Activated CD8-positive, alpha-beta memory T cell treated with anti-CD3 and anti-CD28 coated beads for 36 hours (primary cell): Measurements from ENCODE around the gene RNASET2. TPM values are rescaled to one million over a fixed set of nuclear protein-coding genes. Genes with fewer than 3 reads are reported as not detected.

Experiments
- CTCF ChIA-PET: fragments of 350-600 bp; sonication (Branson Sonifier 250); formaldehyde crosslinking; loops from one replicate; lab custom pipeline; 2021; ENCODE audit warnings: antibody characterized with exemption; lab: Charles Lee
- POLR2A ChIA-PET: fragments of 350-600 bp; sonication (Branson Sonifier 250); formaldehyde crosslinking; loops from one replicate; lab custom pipeline; 2021; ENCODE audit warnings: antibody characterized with exemption; lab: Charles Lee
- total RNA-seq, 2 experiments: library from RNA; stranded (reverse); gene quantifications; one replicate each; pipeline ENCODE4 v1.2.3, GENCODE V29; 2021

Gene RNASET2
- total RNA-seq, 2 experiments from 2014 or later = 21.9 to 25.9 TPM

DNA sequence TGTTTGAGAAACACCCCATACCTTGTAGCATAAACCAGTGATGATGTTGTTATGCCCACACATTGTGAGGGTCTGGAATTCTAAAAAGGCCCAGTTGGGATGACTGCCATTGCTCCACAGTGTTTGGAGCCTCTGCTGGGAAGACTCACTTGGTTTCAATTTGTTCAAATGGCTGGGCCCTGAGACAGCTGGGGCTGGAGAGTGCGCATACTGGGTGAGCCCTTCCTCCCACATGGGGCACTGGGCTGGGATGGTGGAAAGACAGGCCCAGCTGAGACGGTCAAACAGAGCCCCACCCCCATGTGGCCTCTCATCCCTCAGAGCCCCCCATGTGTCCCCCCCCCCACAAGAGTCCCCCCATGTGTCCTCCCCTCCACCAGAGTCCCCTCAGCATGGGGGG is 20.3 kb upstream of the RNASET2 start:
- POLR2A ChIA-PET = no interaction called here

DNA sequence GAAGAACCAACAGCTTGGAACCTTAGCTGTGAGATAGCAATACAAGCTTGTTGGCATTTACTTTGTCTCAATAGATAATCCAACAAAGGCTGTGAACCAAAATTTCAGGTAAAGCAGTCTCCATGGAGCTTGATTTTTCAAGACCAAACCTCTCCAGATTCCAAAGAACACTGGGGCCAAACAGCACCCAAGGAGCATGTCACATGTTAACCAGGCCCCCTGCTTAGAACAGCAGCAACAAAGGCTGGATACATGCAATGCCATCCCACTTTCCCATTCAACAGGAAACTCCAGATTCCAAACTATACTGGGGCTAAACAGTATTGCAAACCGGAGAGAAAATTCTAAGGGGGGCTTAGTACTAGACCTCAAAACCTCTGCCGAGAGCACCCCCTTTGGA is 15.8 kb upstream of the RNASET2 start:
- ChIA-PET POLR2A (interaction anchor here (0.7 kb wide), 1 partner anchor 152 kb away, joined by 3 read pairs; no protein-coding TSS in a partner anchor), CTCF (no interaction called here)

More for the DNA sequence above, 20.3 kb upstream of the RNASET2 start:
- CTCF ChIA-PET = interaction anchor here (0.7 to 1.1 kb wide), 2 partner anchors 29 to 434 kb away, joined by 3 to 4 read pairs; no protein-coding TSS in a partner anchor

DNA sequence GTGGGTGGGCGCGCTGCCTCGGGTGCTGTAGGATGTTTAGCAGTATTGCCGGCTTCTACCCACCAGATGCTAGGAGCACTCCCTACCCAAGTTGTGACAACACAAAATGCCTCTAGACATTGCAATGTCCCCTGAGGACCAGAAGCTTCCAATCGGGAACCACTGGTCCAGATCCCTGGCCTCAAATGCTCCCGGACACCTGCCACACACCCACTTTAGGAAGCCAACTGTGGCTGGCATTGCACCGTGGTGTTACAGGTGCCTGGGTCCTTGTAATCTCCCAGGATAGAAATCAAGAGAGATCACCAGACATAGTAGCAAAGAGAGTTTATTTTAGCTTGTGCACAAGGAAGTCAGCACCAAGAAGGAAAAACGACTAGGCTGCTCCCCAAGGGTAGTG is 14.9 kb upstream of the RNASET2 start:
- ChIA-PET CTCF (interaction anchor here (0.6 kb wide), 1 partner anchor 8 kb away, joined by 5 read pairs; no protein-coding TSS in a partner anchor), POLR2A (no interaction called here)

DNA sequence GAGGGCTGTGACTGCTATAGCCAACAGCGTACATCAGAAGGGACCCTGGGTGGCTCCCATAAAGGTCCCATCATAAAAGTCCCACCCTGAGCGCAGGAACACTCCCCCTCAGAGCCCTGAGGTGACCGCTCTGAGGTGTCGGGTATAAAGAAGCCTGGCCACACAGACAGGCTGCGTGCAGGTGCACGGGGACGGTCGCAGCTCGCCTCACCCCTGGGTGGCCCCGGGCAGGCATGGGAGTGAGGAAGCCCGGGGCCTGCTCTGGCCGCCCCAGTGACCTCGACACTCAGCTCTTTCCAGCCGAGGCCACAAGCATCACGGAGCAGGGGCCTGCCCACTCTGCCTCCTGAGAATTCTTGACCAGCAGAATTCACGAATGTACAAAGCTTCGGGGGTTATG is 14.4 kb upstream of the RNASET2 start:
- ChIA-PET POLR2A (no interaction called here), CTCF (no interaction called here)

DNA sequence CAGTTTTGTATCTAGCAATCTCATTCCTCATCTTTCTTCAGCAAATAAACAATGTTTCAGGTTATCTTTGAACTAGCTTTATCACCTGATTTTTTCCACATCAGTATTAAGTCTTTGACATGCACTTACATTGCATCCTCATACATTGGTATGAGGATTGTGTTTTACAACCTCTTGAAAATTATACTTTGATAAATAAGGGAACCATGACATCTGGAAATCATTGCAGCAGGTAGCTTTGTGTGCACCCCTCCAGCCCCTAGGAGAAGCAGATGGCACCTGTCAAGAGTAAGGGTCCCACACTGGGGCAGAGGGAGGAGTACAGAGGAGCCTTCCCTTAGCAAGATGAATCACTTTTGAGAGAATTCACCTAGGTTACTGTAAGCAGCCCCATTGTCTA is 13.7 kb upstream of the RNASET2 start:
- POLR2A ChIA-PET = no interaction called here

DNA sequence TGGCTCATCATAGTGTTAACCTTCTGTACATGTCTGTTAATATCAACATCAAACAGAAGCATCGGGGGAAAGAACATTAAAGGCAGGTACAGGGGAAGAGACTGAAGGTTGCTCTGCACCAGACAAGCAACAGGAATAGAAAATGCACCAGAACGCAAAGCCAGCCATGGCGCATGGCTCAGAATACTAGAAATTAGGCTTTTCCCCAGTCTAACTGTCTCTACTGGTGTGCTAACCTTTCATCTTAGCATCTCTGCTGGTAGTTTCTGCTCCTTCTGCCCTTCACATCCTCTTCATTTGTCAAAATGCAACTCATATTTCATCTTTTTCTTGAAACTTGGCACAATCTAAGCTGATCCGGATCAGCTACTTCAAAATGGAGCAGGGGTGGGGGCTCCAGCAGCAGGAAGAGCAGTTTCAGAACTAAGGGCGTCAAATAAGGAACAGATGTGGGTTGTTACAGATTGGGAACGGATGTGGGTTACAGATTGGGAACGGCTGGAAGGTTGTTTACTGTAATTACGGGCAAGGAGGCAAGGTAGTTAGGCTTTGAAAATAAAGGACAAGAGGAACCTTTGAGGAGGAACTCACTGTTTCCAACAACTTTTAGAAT is 13.1 kb upstream of the RNASET2 start:
- ChIA-PET CTCF (no interaction called here), POLR2A (no interaction called here)

More for the DNA sequence above, 13.7 kb upstream of the RNASET2 start:
- CTCF ChIA-PET = no interaction called here

DNA sequence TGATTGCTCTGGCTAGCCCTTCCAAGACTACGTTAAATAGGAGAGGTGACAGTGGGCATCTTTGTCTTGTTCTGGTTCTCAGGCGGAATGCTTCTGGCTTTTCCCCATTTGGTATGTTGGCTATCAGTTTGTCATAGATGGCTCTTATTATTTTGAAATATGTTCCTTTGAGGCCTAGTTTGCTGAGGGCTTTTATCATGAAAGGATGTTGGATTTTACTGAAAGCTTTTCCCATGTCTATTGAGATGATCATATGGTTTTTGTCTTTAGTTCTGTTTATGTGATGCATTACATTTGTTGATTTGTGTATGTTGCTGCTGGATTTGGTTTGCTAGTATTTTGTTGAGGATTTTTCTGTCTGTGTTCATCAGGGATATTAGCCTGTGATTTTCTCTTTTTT is 9.9 kb upstream of the RNASET2 start:
- CTCF ChIA-PET = no interaction called here
- POLR2A ChIA-PET = no interaction called here

DNA sequence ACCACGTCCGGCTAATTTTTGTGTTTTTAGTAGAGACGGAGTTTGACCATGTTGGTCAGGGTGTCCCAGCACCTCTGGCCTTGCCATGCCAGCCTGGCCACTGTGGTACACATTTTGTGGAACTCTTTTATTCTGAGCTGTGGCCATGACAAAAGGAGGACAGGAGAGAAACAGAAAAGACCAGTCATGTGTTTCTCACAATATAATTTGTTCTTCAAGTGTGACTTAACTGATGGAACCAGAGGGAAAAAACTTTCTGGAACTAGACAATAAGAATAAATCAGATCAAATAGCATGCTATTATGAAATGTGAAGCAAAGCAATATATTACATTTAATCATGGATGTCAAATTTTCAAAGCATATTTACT is 4.2 kb upstream of the RNASET2 start:
- CTCF ChIA-PET = interaction anchor here (1.0 kb wide), 1 partner anchor 37 kb away, joined by 4 read pairs; no protein-coding TSS in a partner anchor
- POLR2A ChIA-PET = no interaction called here

DNA sequence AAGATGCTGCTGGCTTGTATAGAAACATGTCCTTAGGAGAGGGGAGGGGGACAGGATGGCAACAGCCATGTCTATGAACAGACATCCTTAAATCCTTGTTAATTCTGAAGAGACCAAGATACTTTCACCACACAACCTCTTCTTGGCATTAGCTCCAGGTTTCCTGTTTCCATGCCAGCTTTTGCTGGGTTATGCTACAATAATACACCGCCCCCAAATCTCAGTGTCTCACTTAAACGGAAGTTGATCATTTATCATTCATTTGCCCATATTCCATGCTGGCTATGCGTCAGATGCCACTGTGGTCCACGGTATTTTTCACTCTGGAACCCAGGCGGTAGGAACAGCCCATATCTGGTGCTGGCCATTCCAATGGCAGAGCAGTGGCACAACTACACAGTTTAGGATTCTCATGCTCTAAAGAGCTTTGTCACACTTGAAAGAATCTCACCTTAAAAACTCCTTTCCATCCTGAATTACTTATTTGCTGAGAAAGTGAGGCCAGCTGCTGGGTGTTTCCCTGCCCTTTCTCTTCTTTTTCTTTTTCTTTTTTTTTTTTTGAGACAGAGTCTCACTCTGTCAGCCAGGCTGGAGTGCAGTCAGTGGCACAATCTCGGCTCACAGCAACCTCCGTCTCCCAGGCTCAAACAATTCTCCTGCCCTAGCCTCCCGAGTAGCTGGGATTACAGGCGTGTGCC is 3.7 kb upstream of the RNASET2 start:
- ChIA-PET POLR2A (no interaction called here), CTCF (interaction anchor here (1.0 kb wide), 1 partner anchor 38 kb away, joined by 4 read pairs; no protein-coding TSS in a partner anchor)

DNA sequence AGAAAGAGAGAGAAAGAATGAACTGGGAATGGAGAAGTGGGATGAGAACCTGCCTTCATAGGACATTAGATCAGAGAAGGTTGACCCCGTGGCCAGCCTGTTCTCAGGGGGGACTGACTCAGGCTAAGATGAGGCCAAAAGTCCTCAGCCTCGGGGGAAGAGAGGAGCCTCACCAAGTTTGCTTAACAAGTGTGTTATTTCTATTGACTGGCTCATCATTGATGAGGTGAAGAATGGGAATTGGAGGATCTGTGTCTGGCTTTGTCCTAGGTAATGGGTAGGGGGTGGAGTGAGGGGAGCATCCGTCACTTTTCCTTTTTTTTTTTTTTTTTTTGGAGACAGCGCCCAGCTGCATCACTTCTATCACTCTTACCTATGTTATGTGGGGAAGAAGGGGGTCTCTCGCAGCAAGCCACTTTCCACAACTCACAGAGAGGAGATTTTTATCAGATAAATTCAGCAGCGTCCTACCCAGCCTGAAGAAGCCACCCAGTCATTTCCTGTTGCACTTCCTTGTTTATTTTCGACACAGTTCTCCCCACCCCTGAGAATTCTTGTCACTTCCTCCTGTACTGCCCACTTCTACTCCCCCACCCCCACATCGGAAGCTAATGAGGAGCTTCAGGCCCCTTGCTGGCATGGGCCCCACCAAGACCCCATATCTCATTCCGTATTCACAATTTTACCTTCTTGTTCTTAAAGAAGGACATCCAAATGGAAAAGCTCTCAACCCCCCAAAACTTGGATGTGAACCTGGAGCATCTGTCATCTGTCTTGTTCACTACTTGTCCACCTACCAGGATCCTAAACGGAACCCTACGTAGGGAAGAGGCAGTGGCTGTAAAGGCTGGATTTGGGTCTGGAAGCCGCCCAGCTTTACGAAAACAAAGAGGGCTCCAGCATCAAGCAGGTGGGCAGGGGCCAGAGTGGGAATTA is 2.8 kb upstream of the RNASET2 start:
- CTCF ChIA-PET = no interaction called here
- POLR2A ChIA-PET = no interaction called here

DNA sequence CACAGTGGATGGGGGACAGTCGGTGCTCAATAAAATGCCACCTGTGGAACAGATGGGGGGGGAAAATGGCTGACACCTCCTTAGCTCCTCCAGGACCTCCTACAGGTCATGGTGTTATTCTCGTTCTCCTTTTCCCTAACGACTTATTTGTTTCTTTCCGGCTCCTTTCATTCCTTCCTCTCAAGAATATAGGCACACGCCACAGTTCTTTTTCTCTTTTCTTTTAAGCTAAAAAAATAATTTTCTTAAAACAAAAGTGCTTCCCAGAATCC is 1.4 kb upstream of the RNASET2 start:
- ChIA-PET POLR2A (no interaction called here), CTCF (no interaction called here)

DNA sequence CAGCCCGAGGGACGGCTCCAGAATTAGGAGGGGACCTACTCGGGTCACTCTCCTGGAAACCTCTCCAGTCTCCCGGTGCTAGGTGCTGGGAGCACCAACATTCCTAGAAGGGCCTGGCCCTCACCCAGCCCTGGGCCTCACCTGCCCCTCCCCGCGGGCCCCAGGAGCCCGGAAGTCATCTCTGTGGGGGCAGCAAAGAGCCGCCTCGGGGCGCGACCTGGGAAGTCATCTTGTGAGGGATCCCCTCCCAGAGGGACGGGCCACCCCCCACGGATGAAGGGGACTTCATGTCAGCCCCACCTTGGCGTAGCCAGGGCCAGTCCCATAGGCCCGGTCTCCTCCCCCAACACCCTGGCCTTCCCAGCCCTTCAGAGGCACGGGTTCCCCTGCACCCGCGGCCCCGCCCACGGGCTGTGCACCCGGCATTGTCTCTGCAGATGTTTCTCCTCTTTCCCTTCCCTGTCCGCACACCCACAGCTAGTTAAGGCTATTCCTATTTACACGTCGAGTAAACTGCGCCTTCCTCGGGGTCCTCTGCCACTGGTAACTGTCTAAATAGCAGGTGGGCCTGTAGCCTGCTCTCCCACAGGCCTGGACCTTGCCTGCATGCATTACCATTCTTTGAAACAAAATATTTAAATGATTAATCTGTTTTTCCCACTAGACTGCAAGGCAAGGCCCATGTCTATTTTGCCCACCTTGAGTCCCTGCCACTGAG is 896 bp upstream of the RNASET2 start:
- POLR2A ChIA-PET = interaction anchor here (0.9 to 1.8 kb wide), 2 partner anchors 12 to 41 kb away, joined by 4 to 10 read pairs; partner anchors contain the start of gene CEP43
- CTCF ChIA-PET = interaction anchor here (0.8 to 1.7 kb wide), 3 partner anchors 42 to 179 kb away, joined by 3 to 5 read pairs (median 4); partner anchors contain the start of gene CEP43

DNA sequence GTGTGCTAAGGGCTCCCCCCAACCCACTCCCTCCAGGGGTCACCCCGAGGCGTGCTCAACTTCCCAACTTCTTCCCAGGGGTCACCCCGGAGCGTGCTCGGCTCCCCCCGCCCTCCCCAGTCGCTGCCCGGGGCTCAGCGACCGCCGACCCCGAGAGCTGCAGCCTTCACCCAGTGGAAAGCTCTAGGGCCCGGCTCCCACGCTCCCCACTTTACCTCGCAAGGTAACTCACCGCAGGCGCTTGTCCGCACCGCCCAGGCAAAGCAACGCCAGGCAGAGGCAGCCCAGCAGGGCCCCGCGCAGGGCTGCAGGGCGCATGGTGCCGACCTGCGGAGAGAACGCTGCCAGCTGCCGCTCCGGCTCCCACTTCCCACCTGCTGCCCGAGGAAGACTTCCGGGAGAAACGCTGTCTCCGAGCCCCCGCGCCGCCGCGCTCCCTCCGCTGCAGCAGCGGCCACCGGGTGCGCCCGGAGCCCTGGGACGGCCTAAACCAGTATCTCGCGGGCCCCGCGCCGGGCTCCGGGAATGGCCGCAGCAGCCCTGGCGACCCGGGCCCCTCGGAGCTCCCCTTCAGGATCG is 396 bp downstream of the RNASET2 start:
- ChIA-PET CTCF (interaction anchor here (0.8 to 1.7 kb wide), 5 partner anchors 15 to 178 kb away, joined by 3 to 5 read pairs (median 5); partner anchors contain the start of gene CEP43), POLR2A (interaction anchor here (0.9 to 1.8 kb wide), 2 partner anchors 11 to 43 kb away, joined by 4 to 10 read pairs; partner anchors contain the start of gene CEP43)

DNA sequence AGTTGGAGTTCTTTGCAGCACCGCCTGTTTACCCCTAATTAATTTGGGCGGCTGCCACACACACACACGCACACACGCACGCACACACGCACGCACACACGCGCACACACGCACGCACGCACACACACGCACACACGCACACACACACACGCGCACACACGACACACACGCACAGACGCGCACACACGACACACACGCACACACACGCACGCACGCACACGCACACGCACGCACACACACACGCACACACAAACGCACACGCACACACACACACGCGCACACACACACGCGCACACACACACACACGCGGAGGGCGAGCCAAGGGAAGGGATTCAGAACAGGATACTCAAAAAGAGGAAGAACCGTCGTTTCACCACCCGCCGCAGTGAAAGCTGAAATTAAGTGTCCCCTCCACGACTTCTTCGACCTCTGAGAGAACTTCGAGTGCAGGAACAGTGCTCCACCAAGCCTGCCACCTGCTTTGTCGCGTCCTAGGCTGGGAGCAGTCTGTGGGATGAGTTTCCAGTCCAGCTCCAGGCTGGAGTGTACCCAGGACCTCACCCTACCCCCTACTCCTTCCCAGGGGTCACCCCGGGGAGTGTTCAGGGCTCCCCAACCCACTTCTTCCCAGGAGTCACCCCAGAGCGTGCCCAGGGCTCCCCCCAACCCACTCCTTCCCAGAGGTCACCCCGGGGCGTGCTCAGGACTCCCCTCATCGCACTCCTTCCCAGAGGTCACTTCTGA is 1.1 kb downstream of the RNASET2 start:
- CTCF ChIA-PET = interaction anchor here (0.8 to 1.7 kb wide), 5 partner anchors 15 to 168 kb away, joined by 3 to 5 read pairs (median 5); partner anchors contain the start of gene CEP43
- POLR2A ChIA-PET = interaction anchor here (1.8 kb wide), 1 partner anchor 43 kb away, joined by 10 read pairs; the partner anchor contains the start of gene CEP43

DNA sequence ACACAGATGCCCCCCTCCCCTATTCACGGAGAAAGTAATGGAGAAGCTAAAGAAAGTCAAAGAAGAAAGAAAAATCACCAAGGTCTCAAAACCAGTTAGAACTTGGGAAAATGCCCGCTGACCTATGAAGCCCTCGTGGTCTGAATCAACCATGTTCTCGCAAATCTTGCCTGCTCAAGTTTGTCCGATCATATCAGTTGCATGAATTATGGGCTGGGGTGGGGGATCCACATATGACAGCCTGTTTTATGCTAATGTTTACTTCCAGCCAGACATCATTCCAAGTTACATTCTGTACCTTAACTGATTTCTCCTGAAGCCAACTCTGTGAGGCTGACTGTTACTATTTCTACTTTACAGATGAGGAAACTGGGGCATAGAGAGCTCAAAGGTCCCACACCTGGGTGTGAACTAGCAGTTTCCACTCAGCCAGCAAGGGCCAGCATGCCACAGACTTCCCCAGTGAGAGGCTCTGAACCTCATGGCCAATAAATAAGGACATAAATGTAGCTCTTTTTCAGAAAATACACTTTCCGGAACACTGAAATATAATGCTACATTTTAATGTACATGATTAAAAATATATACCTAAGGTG is 2.1 kb downstream of the RNASET2 start:
- POLR2A ChIA-PET = interaction anchor here (0.5 to 0.6 kb wide), 2 partner anchors 10 to 45 kb away, joined by 3 to 4 read pairs; partner anchors contain the start of gene CEP43
- CTCF ChIA-PET = interaction anchor here (0.7 kb wide), 1 partner anchor 187 kb away, joined by 3 read pairs; no protein-coding TSS in a partner anchor

DNA sequence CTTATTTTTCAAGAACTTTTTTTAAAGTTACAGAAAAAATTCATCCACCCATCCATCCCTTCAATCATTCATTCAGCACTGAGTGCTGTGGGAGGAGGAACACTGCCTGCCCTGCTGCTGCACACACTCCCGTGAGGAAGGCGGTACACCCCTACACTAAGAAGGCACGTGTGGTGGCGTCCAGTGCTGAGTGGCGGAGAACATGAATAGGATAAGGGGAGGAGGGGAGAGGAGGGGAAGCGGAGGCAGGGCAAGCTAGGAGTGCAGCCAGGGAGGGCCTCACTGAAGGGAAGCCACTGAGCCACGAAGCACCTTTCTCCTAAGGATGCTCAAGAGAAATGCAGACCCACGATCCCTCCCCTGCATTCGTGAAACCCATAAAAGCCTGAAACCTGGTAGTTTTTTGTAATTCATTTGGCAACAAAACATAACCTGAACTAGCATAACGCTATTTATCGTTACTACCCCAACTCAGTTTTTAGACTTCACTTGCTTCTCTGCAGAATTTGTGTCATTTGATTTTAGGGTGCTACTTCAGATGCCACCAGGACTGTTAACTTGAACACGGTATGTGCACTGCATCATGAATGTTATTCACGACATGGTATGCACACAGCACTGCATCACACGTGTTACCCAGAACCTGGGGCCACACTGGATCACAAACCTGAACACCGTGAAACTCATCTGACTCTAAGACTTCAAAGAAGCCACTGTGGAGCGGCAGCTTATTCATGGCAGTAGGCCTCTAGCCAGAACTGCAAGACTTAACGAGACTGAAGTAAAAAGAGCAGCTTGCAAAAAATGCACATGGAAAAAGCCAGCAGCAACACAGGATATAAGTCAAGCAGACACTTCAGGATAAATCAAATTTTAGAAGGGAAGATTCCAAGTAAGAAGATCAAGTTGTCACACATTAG is 3.5 kb downstream of the RNASET2 start:
- POLR2A ChIA-PET = no interaction called here

More for the DNA sequence above, 3.5 kb downstream of the RNASET2 start:
- CTCF ChIA-PET = interaction anchor here (0.7 to 1.7 kb wide), 4 partner anchors 14 to 178 kb away, joined by 3 to 4 read pairs (median 4); no protein-coding TSS in a partner anchor
